GM18867 (cell line): ENCODE data around the gene LRCH1.
A peak's percentile ranks its signal among the peaks of the same experiment; 100 is the strongest.

ENCODE experiments used
- ATAC-seq: cut with Tn5 transposase; IDR thresholded peaks from one replicate; pipeline ENCODE4 v1.9.1; 2021; ENCODE audit warnings: mild to moderate bottlenecking, moderate library complexity; ENCODE audit not compliant: unreplicated experiment

LRCH1 gene

GRCh38 chr13:46531953-46532352 lies 21.0 kb upstream of the LRCH1 start:
- no peak for ATAC-seq

- no peak for ATAC-seq
These were observed 18.0 kb upstream of the LRCH1 start for GRCh38 chr13:46535002-46535401.

- ATAC-seq: no peak
These were observed 17.1 kb upstream of the LRCH1 start for GRCh38 chr13:46535825-46536224.

- no peak for ATAC-seq
These were observed 16.6 kb upstream of the LRCH1 start for GRCh38 chr13:46536341-46536740.

GRCh38 chr13:46539231-46539630 lies 13.7 kb upstream of the LRCH1 start:
- ATAC-seq: no peak

- no peak for ATAC-seq
These were observed 11.8 kb upstream of the LRCH1 start for GRCh38 chr13:46541210-46541609.

- no peak for ATAC-seq
These were observed 10.1 kb upstream of the LRCH1 start for GRCh38 chr13:46542833-46543232.

DNA sequence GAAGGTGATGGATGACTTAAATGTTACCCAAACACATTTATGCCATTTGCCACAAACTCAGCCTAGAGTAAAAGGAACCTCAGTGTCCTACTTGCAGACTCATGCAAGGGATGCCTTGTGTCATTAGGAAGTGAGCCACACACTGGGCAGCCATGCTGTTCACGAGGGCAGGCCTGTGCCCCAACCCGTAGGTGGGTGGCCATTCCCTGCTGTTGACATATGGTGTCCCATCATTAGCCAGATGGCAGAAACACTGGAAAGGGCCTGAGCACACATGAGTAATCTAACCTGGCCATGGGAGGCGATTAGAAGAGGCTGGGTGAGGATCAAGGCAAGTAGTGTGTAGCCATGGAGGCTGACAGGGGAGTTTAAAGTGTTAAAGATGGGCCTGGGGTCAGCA lies 9.7 kb upstream of the LRCH1 start:
- no peak for ATAC-seq

DNA sequence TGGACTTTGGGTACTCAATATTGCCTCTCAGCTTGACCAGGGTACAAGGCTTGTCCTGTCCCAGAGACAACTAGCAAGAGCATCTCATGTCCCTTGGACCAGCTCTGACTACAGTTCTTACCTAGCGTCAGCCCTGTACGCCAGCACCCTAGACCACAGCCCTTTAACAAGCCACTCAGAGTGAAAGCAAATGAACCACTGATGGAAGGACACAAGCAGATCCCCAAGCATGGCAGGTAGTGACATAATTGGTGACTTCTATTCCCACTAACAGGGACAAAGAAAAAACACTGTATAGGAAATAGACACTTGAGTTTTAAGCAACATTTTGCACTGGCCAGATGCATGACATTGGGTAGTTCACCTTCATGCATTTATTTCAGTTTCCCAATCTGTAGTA lies 8.8 kb upstream of the LRCH1 start:
- ATAC-seq: peak; percentile 92

GRCh38 chr13:46544811-46545210 lies 8.2 kb upstream of the LRCH1 start:
- no peak for ATAC-seq

DNA sequence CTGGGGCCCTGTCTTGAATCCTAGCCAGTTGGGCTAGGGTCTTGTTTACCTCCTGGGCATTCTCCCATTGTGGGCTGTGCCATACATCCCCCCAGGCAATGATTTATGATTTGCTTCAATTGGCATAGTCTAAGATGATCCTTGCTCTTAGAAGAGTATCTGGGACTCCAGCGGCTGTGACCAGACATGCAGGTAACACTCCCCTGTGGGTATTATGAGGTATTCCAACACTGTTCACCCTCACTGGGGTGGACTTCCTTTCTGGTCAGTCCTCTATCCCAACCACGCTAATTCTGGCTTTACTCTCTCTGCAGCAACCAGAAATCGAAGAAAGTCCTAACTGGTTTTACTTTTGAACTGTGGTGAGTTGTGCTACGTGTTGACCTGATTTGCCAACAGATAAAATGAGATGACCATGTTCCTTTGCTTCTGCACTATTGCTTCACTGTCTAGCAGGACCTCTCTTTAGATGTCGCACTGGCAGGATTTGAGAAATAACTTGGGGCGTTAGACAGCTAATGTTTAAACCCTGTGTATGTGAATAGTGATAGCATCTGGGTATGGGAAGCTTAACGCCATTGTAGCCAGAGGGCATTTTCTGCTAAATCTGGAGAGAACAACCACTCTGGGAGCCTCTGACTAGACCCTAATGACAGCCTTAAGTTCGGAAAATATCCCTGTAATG lies 6.7 kb upstream of the LRCH1 start:
- no peak for ATAC-seq

- ATAC-seq: no peak
These were observed 2.1 kb upstream of the LRCH1 start for GRCh38 chr13:46550822-46551221.

GRCh38 chr13:46551410-46552302 lies 1.3 kb upstream of the LRCH1 start:
- ATAC-seq: no peak

DNA sequence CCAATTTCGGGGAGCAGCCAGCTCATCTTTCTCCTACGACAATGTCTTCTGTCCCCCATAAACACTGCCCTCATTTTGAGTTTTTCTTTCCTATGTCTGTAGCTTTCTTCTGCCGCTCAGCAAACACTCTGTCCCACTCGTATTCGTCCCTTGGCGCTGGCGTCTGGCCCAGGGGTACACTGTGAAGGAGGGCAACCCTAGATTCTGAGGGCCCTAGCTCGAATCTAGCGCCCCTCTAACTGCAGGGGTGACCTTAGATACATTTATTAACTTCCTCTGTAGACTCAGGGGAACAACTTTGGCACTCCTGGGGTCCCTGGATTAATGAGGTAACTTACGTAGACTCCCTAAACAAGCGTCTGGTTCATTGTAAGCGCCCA lies 677 bp upstream of the LRCH1 start:
- no peak for ATAC-seq

DNA sequence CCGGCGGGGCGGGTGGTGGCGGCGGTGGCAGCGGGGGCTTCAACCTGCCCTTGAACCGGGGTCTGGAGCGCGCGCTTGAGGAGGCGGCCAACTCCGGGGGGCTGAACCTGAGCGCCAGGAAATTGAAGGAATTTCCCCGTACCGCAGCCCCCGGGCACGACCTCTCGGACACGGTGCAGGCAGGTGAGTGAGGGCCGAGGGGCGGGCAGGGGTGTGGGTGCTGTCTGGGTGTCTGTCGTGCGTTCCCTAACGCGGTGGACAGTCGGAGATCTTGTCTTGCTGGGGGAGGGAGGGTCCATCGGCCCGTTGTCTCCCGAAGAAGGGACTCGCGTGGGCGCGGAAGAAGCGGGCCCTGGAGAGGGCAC lies 533 bp downstream of the LRCH1 start:
- no peak for ATAC-seq

DNA sequence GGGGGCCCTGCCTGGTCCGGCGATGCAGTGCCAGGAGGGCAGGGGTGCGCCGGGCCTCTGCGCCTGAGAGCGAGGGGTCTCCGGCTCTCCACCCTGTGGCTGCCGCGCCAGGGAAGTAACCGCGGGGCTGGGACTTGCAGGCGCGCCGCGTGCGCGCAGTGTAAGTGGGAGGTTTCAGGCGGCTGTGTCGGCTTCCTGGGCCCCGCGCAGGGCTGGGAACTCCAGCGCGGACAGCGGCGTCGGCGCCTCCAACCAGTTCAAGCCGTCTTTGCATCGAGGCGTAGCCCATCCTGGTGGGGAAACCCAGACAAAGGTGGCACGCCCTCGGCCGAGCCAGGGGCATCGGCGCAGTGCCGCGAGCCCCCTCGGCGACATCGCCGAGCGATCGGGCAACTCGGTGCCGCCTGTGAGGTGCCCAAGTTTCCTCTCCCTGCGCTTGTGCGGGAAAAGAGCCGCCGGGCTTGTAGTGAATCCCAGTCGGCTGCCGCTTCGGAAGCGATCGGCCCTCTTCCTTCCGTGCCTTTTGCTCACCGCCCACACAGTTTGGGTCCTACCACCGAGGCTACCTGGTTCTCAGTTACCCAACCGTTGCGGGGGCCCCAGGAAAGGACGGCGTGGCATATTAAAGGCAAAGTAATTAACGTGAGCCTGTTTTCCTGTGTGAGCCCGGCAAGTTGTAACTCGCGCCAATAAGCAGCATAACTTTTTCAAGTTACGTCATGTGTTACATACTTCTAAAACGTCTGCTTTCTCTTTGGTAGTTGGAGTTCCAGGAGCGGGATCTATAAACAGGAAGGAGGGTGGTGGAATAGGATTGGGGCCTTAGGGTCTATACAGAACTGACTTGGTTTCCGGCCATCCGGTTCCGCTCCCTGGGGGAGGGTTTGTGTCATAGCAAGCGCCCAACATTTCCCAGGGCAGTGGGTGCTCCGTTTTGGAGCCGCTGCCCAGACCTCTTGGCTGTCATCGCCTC lies 1.2 kb downstream of the LRCH1 start:
- peak; percentile 50 for ATAC-seq

- no peak for ATAC-seq
These were observed 2.0 kb downstream of the LRCH1 start for GRCh38 chr13:46554951-46555350.

GRCh38 chr13:46555722-46556417 lies 2.9 kb downstream of the LRCH1 start:
- no peak for ATAC-seq

DNA sequence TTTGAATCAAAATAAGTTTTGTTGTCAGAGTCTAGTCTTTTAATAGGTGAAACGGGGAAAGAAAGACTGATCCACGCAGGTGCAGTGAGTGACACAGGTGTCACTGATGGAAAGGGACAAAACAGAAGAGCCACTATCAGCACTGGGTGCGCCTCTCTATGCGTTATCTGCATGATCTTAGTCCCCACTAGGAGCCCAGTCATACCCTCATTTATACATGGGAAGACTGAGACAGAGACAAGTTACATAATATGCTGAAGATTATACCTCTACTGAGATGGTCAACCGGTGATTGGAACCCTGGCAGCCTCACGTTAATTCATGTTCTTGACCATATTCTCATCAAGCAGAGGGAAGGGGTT lies 3.4 kb downstream of the LRCH1 start:
- no peak for ATAC-seq

GRCh38 chr13:46559272-46559805 lies 6.4 kb downstream of the LRCH1 start:
- no peak for ATAC-seq
